B cell (primary cell): ENCODE data around the gene SMARCC2. TPM values are rescaled to one million over a fixed set of nuclear protein-coding genes. Genes with fewer than 3 reads are reported as not detected.

ENCODE experiments used
- ATAC-seq: fragments of 200-7000 bp; cut with Tn5 transposase; one replicate; pipeline ENCODE4 v1.10.0; 2021; ENCODE audit warnings: low read depth, mild to moderate bottlenecking, moderate number of reproducible peaks, moderate library complexity
- CTCF ChIA-PET: fragments of 350-600 bp; sonication (Branson Sonifier 250); formaldehyde crosslinking; loops from one replicate; lab custom pipeline; 2021; ENCODE audit warnings: antibody characterized with exemption, inconsistent platforms; lab: Charles Lee
- POLR2A ChIA-PET: fragments of 350-600 bp; sonication (Branson Sonifier 250); formaldehyde crosslinking; loops from one replicate; lab custom pipeline; 2021; ENCODE audit warnings: antibody characterized with exemption; lab: Charles Lee
- DNase-seq: peaks from one replicate; pipeline ENCODE4 v3.0.0; 2013
- H2AFZ ChIP-seq: 2 replicates; pipeline ENCODE4 v1.6.1; 2012; ENCODE audit warnings: mild to moderate bottlenecking, low read depth, low read length; ENCODE audit not compliant: insufficient read depth, poor library complexity, severe bottlenecking
- H3K27ac ChIP-seq, 2 donors: 1 replicate in 1 of 2; 2 replicates in 1 of 2; pipeline ENCODE4 v1.5.1; 2012 to 2013; ENCODE audit warnings: low read length in 2 of 2, mild to moderate bottlenecking in 2 of 2, moderate library complexity in 1 of 2
- H3K27me3 ChIP-seq, 4 experiments: fragments of 200-600 bp in 1 of 4; sonication (generic) in 1 of 4; replicated peaks in 1 of 4; 1 replicate in 2 of 4; 2 replicates in 2 of 4; pipeline versions ENCODE4 v1.6.1 to v1.7.0; 2013 to 2016; ENCODE audit warnings: low read length in 3 of 4, mild to moderate bottlenecking in 2 of 4, mixed read lengths in 1 of 4, moderate library complexity in 1 of 4; ENCODE audit not compliant: insufficient read depth in 4 of 4, control insufficient read depth in 3 of 4; ENCODE audit errors: control extremely low read depth in 1 of 4
- H3K36me3 ChIP-seq, 2 experiments: replicated peaks in 1 of 2; 1 replicate in 1 of 2; 2 replicates in 1 of 2; pipeline versions ENCODE4 v1.6.1 to v1.7.1; 2013; ENCODE audit warnings: low read length in 1 of 2; ENCODE audit not compliant: insufficient read depth in 2 of 2, control insufficient read depth in 1 of 2; ENCODE audit errors: control extremely low read depth in 1 of 2, extremely low read depth in 1 of 2
- H3K4me1 ChIP-seq, 2 donors: fragments of 200-600 bp in 1 of 2; sonication (generic) in 1 of 2; 1 replicate in 1 of 2; 2 replicates in 1 of 2; pipeline versions ENCODE4 v1.5.1 to v1.6.1; 2013 to 2017; ENCODE audit warnings: low read length in 2 of 2; ENCODE audit not compliant: control insufficient read depth in 2 of 2, insufficient read depth in 2 of 2
- H3K4me2 ChIP-seq: replicated peaks from 2 replicates; pipeline ENCODE3; 2012; ENCODE audit warnings: mild to moderate bottlenecking, low read depth, low read length; ENCODE audit not compliant: poor library complexity, severe bottlenecking
- H3K4me3 ChIP-seq, 5 experiments: fragments of 200-600 bp in 1 of 5; sonication (generic) in 1 of 5; 1 replicate in 3 of 5; 2 replicates in 2 of 5; pipeline versions ENCODE4 v1.5.1 to v1.7.0; 2011 to 2016; ENCODE audit warnings: low read length in 4 of 5, mild to moderate bottlenecking in 4 of 5, low read depth in 2 of 5, control low read depth in 1 of 5, moderate library complexity in 1 of 5; ENCODE audit not compliant: insufficient read depth in 1 of 5; ENCODE audit errors: control extremely low read depth in 1 of 5, extremely low read depth in 1 of 5
- H3K79me2 ChIP-seq: fragments of 200-600 bp; sonication (generic); one replicate; pipeline ENCODE4 v1.6.0; 2016; ENCODE audit warnings: low read length; ENCODE audit not compliant: control insufficient read depth, insufficient read depth
- H3K9ac ChIP-seq: fragments of 200-600 bp; sonication (generic); 2 replicates; pipeline ENCODE4 v1.6.1; 2017; ENCODE audit warnings: mild to moderate bottlenecking, low read length, moderate library complexity
- H3K9me3 ChIP-seq, 3 donors: one replicate each; pipeline versions ENCODE4 v1.6.1 to v1.7.1; 2013; ENCODE audit warnings: low read length in 2 of 3; ENCODE audit not compliant: control insufficient read depth in 2 of 3, insufficient read depth in 1 of 3; ENCODE audit errors: control extremely low read depth in 1 of 3
- H4K20me1 ChIP-seq: 2 replicates; pipeline ENCODE4 v1.6.0; 2012; ENCODE audit warnings: mild to moderate bottlenecking, low read length; ENCODE audit not compliant: insufficient read depth, control insufficient read depth, poor library complexity, severe bottlenecking
- H3K27ac Mint-ChIP-seq: one replicate; pipeline ENCODE4 v1.8.0; 2021; ENCODE audit warnings: mixed read lengths
- H3K27me3 Mint-ChIP-seq: one replicate; pipeline ENCODE4 v1.8.0; 2021; ENCODE audit warnings: mixed read lengths
- H3K4me1 Mint-ChIP-seq: one replicate; pipeline ENCODE4 v1.8.0; 2021; ENCODE audit warnings: mixed read lengths
- H3K4me3 Mint-ChIP-seq: one replicate; pipeline ENCODE4 v1.8.0; 2021; ENCODE audit warnings: mixed read lengths
- H3K9me3 Mint-ChIP-seq: one replicate; pipeline ENCODE4 v1.8.0; 2022; ENCODE audit warnings: mixed read lengths; ENCODE audit not compliant: insufficient read depth
- CTCF ChIP-seq: fragments of 200-600 bp; IDR thresholded peaks from one replicate; pipeline ENCODE4 v1.8.0; 2022; ENCODE audit warnings: antibody characterized with exemption, mild to moderate bottlenecking
- EZH2 ChIP-seq: IDR thresholded peaks from 2 replicates; pipeline ENCODE4 v1.6.1; 2012; ENCODE audit warnings: borderline replicate concordance, low read depth, mild to moderate bottlenecking, moderate library complexity, low read length; ENCODE audit not compliant: insufficient read depth, poor library complexity, severe bottlenecking
- WGBS: methylation state at CpG from one replicate; pipeline ENCODE4 v1.1.5; 2013; ENCODE audit warnings: missing lambda C conversion rate; ENCODE audit not compliant: insufficient coverage; 5-methylcytosine and 5-hydroxymethylcytosine counted together
- intact Hi-C: fragments of 100-400 bp; cut with micrococcal nuclease; formaldehyde crosslinking; loops from one replicate; pipeline ENCODE4 v1.10.0; 2022
- polyA plus RNA-seq: library from polyadenylated mRNA; depleted of rRNA; stranded (reverse); fragments of >200 nt; gene quantifications from 2 replicates; pipeline ENCODE4 v1.2.3, GENCODE V29; 2012
- total RNA-seq, 2 donors: library from RNA; stranded (reverse); fragments of 120-200 nt in 1 of 2; gene quantifications; 1 replicate in 1 of 2; 2 replicates in 1 of 2; pipeline versions ENCODE4 v1.2.3 to v1.2.4, GENCODE V29; 2013 to 2022

Gene SMARCC2
- total and polyA plus RNA-seq, 2 donors (not counting 1 experiment from before 2014, with no cell fraction given), result 70.4 to 198 TPM

- DNase-seq (no peak), ATAC-seq (no peak)
- peak overlapping the region; percentile 98 for H3K27ac Mint-ChIP-seq
- POLR2A ChIA-PET, result interaction anchor here (0.6 to 5.7 kb wide), 10 partner anchors 11 to 384 kb away, joined by 3 to 49 read pairs (median 8); partner anchors contain the start of genes MYL6, MYL6B, PA2G4 and RNF41
- H3K4me1 Mint-ChIP-seq, result peaks cover 67% of the 10 kb centered on the region
- Histone ChIP-seq H2AFZ (peak overlapping the region; percentile 78), H3K9ac (peak overlapping the region; percentile 92), H3K36me3 (peaks cover 3 to 35% of the 10 kb centered on the region in 2 experiments), H3K27me3 (no peaks in the 10 kb centered on the region), H4K20me1 (peaks cover 30% of the 10 kb centered on the region), H3K4me3 (peak overlapping the region; percentile 88 to 95 (median 92)), H3K27ac (peak overlapping the region; percentile 60 to 64), H3K79me2 (peaks cover 54% of the 10 kb centered on the region), H3K4me2 (peak overlapping the region; percentile 96), H3K9me3 (no peaks in the 10 kb centered on the region), H3K4me1 (peaks cover 46 to 54% of the 10 kb centered on the region in 2 donors)
- H3K27me3 Mint-ChIP-seq, result no peaks in the 10 kb centered on the region
- H3K9me3 Mint-ChIP-seq, result no peaks in the 10 kb centered on the region
- CTCF ChIA-PET, result interaction anchor here (0.5 to 13.8 kb wide), 13 partner anchors 9 to 166 kb away, joined by 3 to 247 read pairs (median 9); partner anchors contain the start of genes MYL6, MYL6B, RNF41 and RPL41
- WGBS, result 1% methylated on average over 18 of the region's 20 CpGs
- intact Hi-C loops, result loop anchor here (1.0 to 5.0 kb wide), 2 partner anchors 131 to 232 kb away; partner anchors contain the start of genes STAT2 and SUOX
- no peak for TF ChIP-seq CTCF
- no peak for TF ChIP-seq EZH2
- peak overlapping the region; percentile 100 for H3K4me3 Mint-ChIP-seq
Measured at GRCh38 chr12:56128670-56129205, 60.5 kb downstream of the SMARCC2 start.
